T-helper 9 cell (primary cell): ENCODE measurements around the gene JAKMIP2.
"Not testable (repeated sequence)": the region's sequence is repeated elsewhere in the genome, so short reads cannot be mapped to it uniquely, and the experiment has no call there.

Experiments
- DNase-seq: peaks from one replicate; pipeline ENCODE4 v3.0.0-alpha.2; 2020

The JAKMIP2 gene

DNA sequence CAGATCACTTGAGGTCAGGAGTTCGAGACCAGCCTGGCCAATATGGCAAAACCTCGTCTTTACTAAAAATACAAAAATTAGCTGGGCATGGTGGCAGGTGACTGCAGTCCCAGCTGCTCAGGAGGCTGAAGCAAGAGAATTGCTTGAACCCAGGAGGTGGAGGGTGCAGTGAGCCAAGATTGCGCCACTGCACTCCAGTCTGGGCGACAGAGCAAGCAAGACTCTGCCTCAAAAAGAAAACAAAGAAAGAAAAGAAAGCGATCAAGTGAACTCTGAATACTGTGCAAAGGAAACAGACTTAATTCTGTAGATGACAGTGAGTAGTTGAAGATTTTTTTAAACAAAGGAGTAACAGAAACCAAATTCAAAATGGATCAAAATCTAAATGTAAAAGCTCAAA lies 228.7 kb downstream of the JAKMIP2 start:
- DNase-seq: not testable (repeated sequence)

- DNase-seq: no peak
These were observed 229.6 kb downstream of the JAKMIP2 start for GRCh38 chr5:147552897-147553296.

GRCh38 chr5:147551677-147552076 lies 230.9 kb downstream of the JAKMIP2 start:
- DNase-seq: no peak

DNA sequence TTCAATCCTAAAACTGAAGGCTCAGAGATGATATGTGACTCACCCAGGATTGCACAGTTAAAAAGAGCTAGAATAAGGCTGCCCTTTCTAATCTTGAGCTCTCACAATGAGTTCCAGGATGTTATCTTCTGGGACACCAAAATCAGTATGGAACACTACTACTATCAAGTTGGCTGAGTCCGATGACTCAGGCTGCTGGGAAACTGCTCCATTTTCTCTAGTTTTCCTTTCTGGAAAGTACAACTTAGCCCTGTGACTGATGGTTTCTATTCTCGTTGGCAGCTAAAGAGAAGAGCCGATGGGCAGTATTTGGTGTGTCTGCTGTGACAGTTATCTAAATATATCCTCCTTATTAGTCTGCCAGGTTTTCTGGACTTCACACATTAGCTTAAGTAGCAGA lies 234.8 kb downstream of the JAKMIP2 start:
- no peak for DNase-seq

GRCh38 chr5:147544556-147544955 lies 238.0 kb downstream of the JAKMIP2 start:
- no peak for DNase-seq

- DNase-seq: no peak
These were observed 243.5 kb downstream of the JAKMIP2 start for GRCh38 chr5:147539053-147539452.

GRCh38 chr5:147538236-147538635 lies 244.3 kb downstream of the JAKMIP2 start:
- no peak for DNase-seq
